Heart left ventricle (tissue), 13 donors: ENCODE data around the gene POLR2J.
"Not testable (repeated sequence)": the region's sequence is repeated elsewhere in the genome, so short reads cannot be mapped to it uniquely, and the experiment has no call there.

Experiments used
- CTCF ChIP-seq, 12 donors: fragments of 200-600 bp; sonication (generic) in 4 of 12; IDR thresholded peaks; one replicate each; pipeline versions ENCODE4 v1.5.0 to v1.8.0; 2018 to 2022; ENCODE audit warnings: antibody characterized with exemption in 12 of 12, mild to moderate bottlenecking in 5 of 12
- POLR2A ChIP-seq, 2 donors: fragments of 450-650 bp; IDR thresholded peaks; one replicate each; pipeline ENCODE4 v1.6.1; 2017; ENCODE audit warnings: antibody characterized with exemption in 2 of 2, mild to moderate bottlenecking in 2 of 2, moderate library complexity in 2 of 2
- donor health status: ischemic (EF 13 %, LVEDD 7.1; RV severe dilation, severe dysfunction).
- donor health status: DM: no; HTN: yes; CAD: no.
- donor health status: DM: no; HTN: no; CAD: no.
- donor health status: ischemic (EF 25% LVEDD 6.9; RV normal size, moderate dysfunction).
- donor health status: ischemic (EF 25% LVEDD 5.7; RV mildly dilated, moderate dysfunction).
- donor health status: ischemic (EF 35%, LVEDD 5.7; RV mildly dilated, moderate dysfunction).
- donor health status: nonischemic (EF 11% LVEDD 7.7; RV severe dilation, severe dysfunction).
- donor health status: DM: yes; HTN: yes; CAD: no.
- donor health status: PGD.
- donor health status: ischemic (EF 29% LVEDD 5.4; RV normal size, mild dysfunction).
- donor health status: nonischemic (EF 23%, LVEDD 6.1; RV moderate dilation, normal function).

GRCh38 chr7:102498321-102498720 lies 19.6 kb upstream of the POLR2J start:
- TF ChIP-seq CTCF, POLR2A (IDR thresholded peaks at IDR 0.05): not testable (repeated sequence)
